ENCODE data around the gene HMGXB4.

HMGXB4 gene

DNA sequence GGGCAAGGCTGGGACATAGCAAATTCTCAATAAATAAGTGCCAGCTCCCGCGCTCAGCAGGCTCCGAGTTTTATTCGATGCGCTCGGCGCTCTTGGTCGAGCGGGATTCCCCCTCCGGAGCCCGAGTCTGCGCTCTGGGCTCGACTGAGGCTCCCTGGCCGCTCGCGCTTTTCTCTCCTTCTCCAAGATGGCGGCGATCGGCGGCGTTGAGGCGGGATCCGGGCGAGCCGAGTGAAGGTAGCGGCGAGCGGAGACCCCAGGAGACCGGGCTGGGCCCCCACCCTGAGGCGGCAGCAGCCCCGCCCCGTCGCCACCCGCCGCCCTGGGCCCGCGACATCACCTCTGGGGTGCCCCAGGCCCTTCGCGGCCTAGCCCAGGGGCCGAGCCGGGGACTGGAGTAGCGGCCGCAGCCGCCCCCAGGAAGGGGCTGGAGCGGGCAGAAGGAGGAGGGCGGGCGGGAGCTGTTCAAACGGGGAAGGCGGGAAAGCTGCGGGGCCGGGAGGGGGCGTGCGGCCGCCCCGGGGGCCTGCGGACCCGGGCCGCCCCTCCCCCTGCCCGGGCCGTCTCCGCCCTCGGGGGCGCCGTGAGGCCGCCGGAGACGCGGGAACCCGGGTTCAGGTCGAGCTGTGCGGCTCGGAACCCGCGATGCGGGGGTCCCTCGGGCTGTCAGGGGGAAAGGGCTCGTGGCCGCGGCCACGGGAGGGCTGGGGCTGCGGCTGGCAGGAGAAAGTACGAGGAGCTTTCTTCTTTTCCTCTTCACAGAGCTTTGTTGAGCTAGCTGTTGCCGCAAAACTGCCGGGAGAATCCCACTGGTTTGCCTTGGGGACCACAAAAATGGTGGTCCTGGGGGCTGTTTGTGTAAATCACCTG, at the start of gene HMGXB4:
Gene HMGXB4, plus strand, starts transcription at position 173 of the 870 bp plus-strand sequence. CDS start 4,898 bp downstream, outside the sequence.
- TF ChIP-seq, protein P1, sequence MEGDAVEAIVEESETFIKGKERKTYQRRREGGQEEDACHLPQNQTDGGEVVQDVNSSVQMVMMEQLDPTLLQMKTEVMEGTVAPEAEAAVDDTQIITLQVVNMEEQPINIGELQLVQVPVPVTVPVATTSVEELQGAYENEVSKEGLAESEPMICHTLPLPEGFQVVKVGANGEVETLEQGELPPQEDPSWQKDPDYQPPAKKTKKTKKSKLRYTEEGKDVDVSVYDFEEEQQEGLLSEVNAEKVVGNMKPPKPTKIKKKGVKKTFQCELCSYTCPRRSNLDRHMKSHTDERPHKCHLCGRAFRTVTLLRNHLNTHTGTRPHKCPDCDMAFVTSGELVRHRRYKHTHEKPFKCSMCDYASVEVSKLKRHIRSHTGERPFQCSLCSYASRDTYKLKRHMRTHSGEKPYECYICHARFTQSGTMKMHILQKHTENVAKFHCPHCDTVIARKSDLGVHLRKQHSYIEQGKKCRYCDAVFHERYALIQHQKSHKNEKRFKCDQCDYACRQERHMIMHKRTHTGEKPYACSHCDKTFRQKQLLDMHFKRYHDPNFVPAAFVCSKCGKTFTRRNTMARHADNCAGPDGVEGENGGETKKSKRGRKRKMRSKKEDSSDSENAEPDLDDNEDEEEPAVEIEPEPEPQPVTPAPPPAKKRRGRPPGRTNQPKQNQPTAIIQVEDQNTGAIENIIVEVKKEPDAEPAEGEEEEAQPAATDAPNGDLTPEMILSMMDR (IDR thresholded peaks at IDR 0.05), result no peak
- peak within 1 kb of the TSS; percentile 92 for H3K27ac ChIP-seq
- peak; percentile 88 for DNase-seq (ENCODE audit: low spot score)

DNA sequence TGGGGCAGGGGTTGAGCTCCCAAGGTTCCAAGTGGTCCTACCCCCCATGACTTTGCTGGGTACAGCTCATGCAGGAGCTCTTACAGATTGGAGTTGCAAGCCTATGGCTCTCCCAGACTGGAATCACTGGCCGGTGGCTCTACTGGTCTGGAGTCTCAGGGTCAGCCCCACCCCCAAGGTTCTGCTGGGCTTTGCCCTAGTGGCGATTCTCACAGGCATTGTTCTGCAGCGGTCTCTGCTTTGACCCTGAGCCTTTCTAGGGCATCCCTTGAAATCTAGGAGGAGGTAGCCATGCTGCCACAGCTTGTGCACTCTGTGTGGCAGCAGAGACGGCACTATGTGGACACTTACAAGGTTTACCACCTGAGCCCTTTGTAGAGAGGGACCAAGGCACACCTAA, 49.3 kb upstream of the HMGXB4 start:
- no peak for DNase-seq (ENCODE audit: low spot score)
- H3K27ac ChIP-seq, result no peak overlapping the region
- H3K4me3 ChIP-seq, result no peak overlapping the region
- TF ChIP-seq, protein P1 (IDR thresholded peaks at IDR 0.05), result no peak

More for the DNA sequence above, at the start of gene HMGXB4:
- peak within 1 kb of the TSS; percentile 88 for H3K4me3 ChIP-seq

- no peak overlapping the region for H3K27ac ChIP-seq
- TF ChIP-seq, protein P1 (IDR thresholded peaks at IDR 0.05), result no peak
- H3K4me3 ChIP-seq, result no peak overlapping the region
- DNase-seq (ENCODE audit: low spot score), result no peak
Observed at GRCh38 chr22:35209203-35209602, 48.1 kb upstream of the HMGXB4 start.

GRCh38 chr22:35212009-35212408, 45.3 kb upstream of the HMGXB4 start:
- Histone ChIP-seq H3K27ac (no peak overlapping the region), H3K4me3 (no peak overlapping the region)
- TF ChIP-seq, protein P1 (IDR thresholded peaks at IDR 0.05), result no peak
- DNase-seq (ENCODE audit: low spot score), result no peak

GRCh38 chr22:35212996-35213395, 44.3 kb upstream of the HMGXB4 start:
- TF ChIP-seq, protein P1 (IDR thresholded peaks at IDR 0.05), result no peak
- Histone ChIP-seq H3K4me3 (no peak overlapping the region), H3K27ac (no peak overlapping the region)
- no peak for DNase-seq (ENCODE audit: low spot score)

GRCh38 chr22:35214968-35215367, 42.3 kb upstream of the HMGXB4 start:
- TF ChIP-seq, protein P1 (IDR thresholded peaks at IDR 0.05), result no peak
- Histone ChIP-seq H3K27ac (no peak overlapping the region), H3K4me3 (no peak overlapping the region)
- no peak for DNase-seq (ENCODE audit: low spot score)

- DNase-seq (ENCODE audit: low spot score), result no peak
- TF ChIP-seq, protein P1 (IDR thresholded peaks at IDR 0.05), result no peak
- Histone ChIP-seq H3K4me3 (no peak overlapping the region), H3K27ac (no peak overlapping the region)
Observed at GRCh38 chr22:35215993-35216392, 41.3 kb upstream of the HMGXB4 start.
